Left lung (tissue), 10 donors: Measurements from ENCODE around the gene SERTAD3. TPM values are rescaled to one million over a fixed set of nuclear protein-coding genes. Genes with fewer than 3 reads are reported as not detected.

Experiments
- ATAC-seq: fragments of 200-7000 bp; cut with Tn5 transposase; one replicate; pipeline ENCODE4 v1.9.1; 2020; ENCODE audit warnings: moderate library complexity
- DNase-seq, 4 donors: peaks; one replicate each; pipeline ENCODE4 v3.0.0-alpha.2; 2013 to 2020
- H3K27ac ChIP-seq, 2 donors: fragments of 200-600 bp; sonication (generic) in 1 of 2; one replicate each; pipeline versions ENCODE4 v1.5.0 to v1.8.0; 2020 to 2021
- H3K27me3 ChIP-seq, 2 donors: fragments of 200-600 bp; sonication (generic) in 1 of 2; one replicate each; pipeline versions ENCODE4 v1.5.0 to v1.8.0; 2020 to 2021
- H3K36me3 ChIP-seq, 2 donors: fragments of 200-600 bp; sonication (generic) in 1 of 2; one replicate each; pipeline versions ENCODE4 v1.5.0 to v1.8.0; 2020 to 2021
- H3K4me1 ChIP-seq, 2 donors: fragments of 200-600 bp; one replicate each; pipeline ENCODE4 v1.8.0; 2021
- H3K4me3 ChIP-seq, 2 donors: fragments of 200-600 bp; sonication (generic) in 1 of 2; one replicate each; pipeline versions ENCODE4 v1.5.0 to v1.8.0; 2020 to 2021; ENCODE audit warnings: mild to moderate bottlenecking in 1 of 2
- H3K9me3 ChIP-seq, 2 donors: fragments of 200-600 bp; sonication (generic) in 1 of 2; one replicate each; pipeline versions ENCODE4 v1.5.0 to v1.8.0; 2020 to 2021
- intact Hi-C, 2 donors: fragments of 100-400 bp; cut with DNase I; formaldehyde crosslinking; loops; one replicate each; pipeline versions ENCODE4 v1.11.2 to v1.14.2; 2022
- polyA plus RNA-seq, 6 donors: library from polyadenylated mRNA; unstranded; fragments of 120-200 nt; gene quantifications; one replicate each; pipeline ENCODE4 v1.2.1, GENCODE V29; 2013; ENCODE audit not compliant: insufficient read length in 6 of 6
- total RNA-seq, 2 donors: library from RNA; stranded (reverse); fragmentation: NEBNext Ultra II Directional; extraction: Animal tissue kit (Norgen Biotek cat#: 25700); gene quantifications; one replicate each; pipeline ENCODE4 v1.2.1, GENCODE V29; 2021
- TF ChIP-seq, protein P1 (sequence below), 2 donors: fragments of 200-600 bp; sonication (generic) in 1 of 2; IDR thresholded peaks; one replicate each; pipeline versions ENCODE4 v1.5.0 to v1.8.0; 2021; ENCODE audit warnings: antibody characterized with exemption in 2 of 2
- donor health status: DM: no; HTN: yes; CAD: no.
- donor health status: DM: no; HTN: no; CAD: no.

SERTAD3 gene
- total and polyA plus RNA-seq, 8 donors, result 22.1 to 37.4 (median 34.1) TPM

DNA sequence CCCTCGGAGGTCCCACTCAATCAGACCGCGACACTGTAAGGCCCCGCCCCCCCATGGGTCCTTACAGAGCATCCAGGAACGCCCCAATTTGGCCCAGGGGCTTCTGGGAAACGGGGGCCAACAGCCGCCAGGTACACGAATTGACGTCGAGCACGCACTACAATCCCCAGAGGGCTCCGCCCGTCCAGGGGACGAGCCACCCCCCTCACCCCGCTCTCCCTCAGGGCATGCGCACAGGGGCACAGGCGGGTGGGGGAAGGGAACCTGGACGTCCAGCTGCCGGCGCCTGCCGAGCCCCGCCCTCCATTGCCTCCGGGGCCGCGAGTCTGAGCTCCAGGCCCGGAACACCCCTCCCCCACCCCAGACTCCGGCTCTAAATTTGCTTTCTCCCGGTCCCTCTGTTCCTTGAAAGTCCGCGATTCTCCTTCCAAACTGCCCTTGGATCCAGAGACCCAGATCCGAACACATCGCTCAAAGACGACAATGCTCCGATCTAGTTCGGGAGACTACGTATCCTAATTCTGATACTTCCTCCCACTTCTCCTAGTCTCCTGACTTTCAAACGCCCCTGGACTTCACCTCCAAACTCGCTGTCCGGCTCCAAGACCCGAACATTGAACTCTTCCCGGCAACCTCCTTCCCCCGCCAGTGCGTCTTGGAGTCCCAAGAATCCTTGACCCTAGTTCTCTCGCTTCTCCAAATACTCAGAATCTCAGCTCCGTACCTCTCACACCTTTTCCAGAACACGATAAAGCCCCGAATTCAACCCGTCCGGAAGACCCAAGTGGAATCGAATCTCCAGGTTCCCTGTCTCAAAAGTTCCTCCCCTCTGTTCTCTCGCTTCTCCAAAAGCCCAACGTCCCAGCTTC is 770 bp downstream of the SERTAD3 start:
- TF ChIP-seq, protein P1, sequence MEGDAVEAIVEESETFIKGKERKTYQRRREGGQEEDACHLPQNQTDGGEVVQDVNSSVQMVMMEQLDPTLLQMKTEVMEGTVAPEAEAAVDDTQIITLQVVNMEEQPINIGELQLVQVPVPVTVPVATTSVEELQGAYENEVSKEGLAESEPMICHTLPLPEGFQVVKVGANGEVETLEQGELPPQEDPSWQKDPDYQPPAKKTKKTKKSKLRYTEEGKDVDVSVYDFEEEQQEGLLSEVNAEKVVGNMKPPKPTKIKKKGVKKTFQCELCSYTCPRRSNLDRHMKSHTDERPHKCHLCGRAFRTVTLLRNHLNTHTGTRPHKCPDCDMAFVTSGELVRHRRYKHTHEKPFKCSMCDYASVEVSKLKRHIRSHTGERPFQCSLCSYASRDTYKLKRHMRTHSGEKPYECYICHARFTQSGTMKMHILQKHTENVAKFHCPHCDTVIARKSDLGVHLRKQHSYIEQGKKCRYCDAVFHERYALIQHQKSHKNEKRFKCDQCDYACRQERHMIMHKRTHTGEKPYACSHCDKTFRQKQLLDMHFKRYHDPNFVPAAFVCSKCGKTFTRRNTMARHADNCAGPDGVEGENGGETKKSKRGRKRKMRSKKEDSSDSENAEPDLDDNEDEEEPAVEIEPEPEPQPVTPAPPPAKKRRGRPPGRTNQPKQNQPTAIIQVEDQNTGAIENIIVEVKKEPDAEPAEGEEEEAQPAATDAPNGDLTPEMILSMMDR (IDR thresholded peaks at IDR 0.05), result no peak
- H3K4me1 ChIP-seq, result peaks cover 7 to 30% of the 10 kb centered on the region in 2 donors
- DNase-seq (peak; percentile 98 to 100 (median 100)), ATAC-seq (peak; percentile 85)
- H3K27ac ChIP-seq, result peak overlapping the region; percentile 91 to 95
- H3K9me3 ChIP-seq, result no peaks in the 10 kb centered on the region
- H3K27me3 ChIP-seq, result no peaks in the 10 kb centered on the region
- intact Hi-C loops, result no loop called here
- H3K36me3 ChIP-seq, result peaks cover 0 to 40% of the 10 kb centered on the region in 2 donors
- H3K4me3 ChIP-seq, result peak overlapping the region; percentile 76 to 78

DNA sequence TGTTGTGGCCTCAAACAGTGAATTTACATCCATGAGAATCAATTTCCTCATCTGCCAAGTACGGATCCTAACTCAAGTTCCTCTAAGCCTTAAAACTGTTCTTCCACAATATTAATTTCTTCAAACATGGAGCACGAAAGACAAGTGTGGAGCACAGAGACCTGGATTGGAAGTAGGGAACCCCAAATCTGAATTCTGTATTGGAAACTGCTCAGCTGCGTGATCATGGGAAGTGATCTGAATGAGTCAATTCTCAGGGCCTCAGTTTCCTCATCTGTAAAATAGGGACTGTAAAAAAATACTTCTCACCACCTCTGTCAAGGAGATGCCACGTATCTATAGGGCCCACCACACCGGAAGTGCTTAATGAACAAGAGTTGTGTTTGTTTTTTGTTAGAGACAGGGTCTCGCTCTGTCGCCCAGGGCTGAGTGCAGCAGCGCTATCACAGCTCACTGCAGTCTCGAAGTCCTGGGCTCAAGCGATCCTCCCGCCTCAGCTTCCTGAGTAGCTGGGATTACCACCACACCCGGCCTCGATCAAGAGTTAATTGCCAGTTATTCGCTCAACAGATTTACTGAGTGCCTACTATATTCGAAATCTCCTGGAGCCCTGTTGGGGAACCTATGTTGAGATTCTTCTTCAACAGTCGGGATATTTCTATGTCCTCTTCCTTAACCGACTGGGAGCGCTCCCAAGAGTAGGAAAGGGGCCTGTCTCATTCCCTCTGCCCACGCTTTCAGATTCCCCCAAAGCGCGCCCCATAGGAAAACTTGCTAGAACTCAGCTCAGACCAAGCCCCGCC is 1.6 kb downstream of the SERTAD3 start:
- peaks cover 0 to 32% of the 10 kb centered on the region in 2 donors for H3K36me3 ChIP-seq
- H3K4me3 ChIP-seq, result peak overlapping the region; percentile 31 to 78
- TF ChIP-seq, protein P1 (IDR thresholded peaks at IDR 0.05), result no peak
- peaks cover 7 to 30% of the 10 kb centered on the region in 2 donors for H3K4me1 ChIP-seq
- no peak for DNase-seq
- no peaks in the 10 kb centered on the region for H3K27me3 ChIP-seq
- no peaks in the 10 kb centered on the region for H3K9me3 ChIP-seq
- intact Hi-C loops, result no loop called here
- peak overlapping the region; percentile 61 to 95 for H3K27ac ChIP-seq
- no peak for ATAC-seq

DNA sequence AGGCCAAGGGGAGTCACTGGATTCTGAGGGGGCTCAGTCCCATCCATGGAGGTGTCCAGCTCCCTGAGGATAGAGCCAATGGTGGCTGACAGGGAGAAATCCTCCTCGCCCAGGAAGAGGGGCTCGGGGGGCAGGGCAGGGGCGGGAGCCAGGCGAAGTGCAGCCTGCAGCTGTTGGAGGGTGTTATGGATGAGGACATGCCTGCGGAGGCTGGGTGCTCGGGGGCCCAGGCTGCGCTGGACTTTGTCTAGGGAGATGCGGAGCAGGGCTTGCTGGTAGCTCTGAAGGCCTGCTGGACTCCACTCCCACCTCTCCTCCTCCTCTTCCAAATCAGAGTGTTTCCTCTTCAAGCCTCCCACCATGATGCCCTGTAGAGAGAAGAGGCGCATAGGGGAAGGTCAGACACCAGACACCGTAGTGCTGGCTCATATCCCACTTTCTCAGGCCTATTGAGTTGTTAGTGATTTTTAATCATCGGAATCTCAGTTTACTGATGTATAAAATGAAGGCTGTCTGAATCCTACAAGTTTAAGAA is 2.3 kb downstream of the SERTAD3 start:
- DNase-seq (no peak), ATAC-seq (no peak)
- H3K27me3 ChIP-seq, result no peaks in the 10 kb centered on the region
- peaks cover 0 to 24% of the 10 kb centered on the region in 2 donors for H3K36me3 ChIP-seq
- peaks cover 7 to 30% of the 10 kb centered on the region in 2 donors for H3K4me1 ChIP-seq
- H3K9me3 ChIP-seq, result no peaks in the 10 kb centered on the region
- intact Hi-C loops, result no loop called here
- TF ChIP-seq, protein P1 (IDR thresholded peaks at IDR 0.05), result no peak
- H3K27ac ChIP-seq, result peak overlapping the region in 1 of 2 donors; percentile 61
- H3K4me3 ChIP-seq, result peak overlapping the region in 1 of 2 donors; percentile 78

DNA sequence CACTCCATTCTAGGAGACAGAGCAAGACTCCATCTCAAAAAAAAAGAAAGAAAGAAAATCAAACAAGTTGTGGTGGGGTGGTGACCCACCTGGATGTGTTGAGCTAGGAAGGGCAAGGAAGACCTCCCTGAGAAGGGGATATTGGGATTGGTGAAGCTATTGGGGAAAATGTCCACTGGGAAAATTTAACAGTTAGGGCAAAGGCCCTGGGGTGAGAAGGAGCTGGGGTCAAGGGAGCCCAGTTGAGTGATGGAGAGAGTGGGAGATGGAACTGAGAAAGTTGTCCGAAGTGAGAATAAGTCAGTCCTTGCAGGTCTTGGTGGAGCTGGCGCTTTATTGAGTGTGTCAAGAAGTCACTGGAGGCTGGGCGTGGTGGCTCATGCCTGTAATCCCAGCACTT is 5.9 kb downstream of the SERTAD3 start:
- Histone ChIP-seq H3K9me3 (no peaks in the 10 kb centered on the region), H3K4me3 (no peak overlapping the region), H3K36me3 (peaks cover 0 to 21% of the 10 kb centered on the region in 2 donors), H3K27me3 (no peaks in the 10 kb centered on the region), H3K4me1 (peaks cover 7 to 39% of the 10 kb centered on the region in 2 donors), H3K27ac (no peak overlapping the region)
- ATAC-seq (no peak), DNase-seq (no peak)
- TF ChIP-seq, protein P1 (IDR thresholded peaks at IDR 0.05), result no peak
- intact Hi-C loops, result no loop called here
